HepG2 (cell line): Measurements from ENCODE around the gene PRKD2. TPM values are rescaled to one million over a fixed set of nuclear protein-coding genes. Genes with fewer than 3 reads are reported as not detected.

Source experiments
- ERF ChIP-seq: IDR thresholded peaks from 2 replicates; pipeline ENCODE4 v1.6.1; 2018; ENCODE audit warnings: missing biosample characterization, missing genetic modification reagents
- HNF4G ChIP-seq, 2 experiments: sonication (generic) in 1 of 2; formaldehyde crosslinking in 1 of 2; IDR thresholded peaks; 2 replicates each; pipeline versions ENCODE4 v1.4.0 to v1.6.1; 2011 to 2020; ENCODE audit warnings: borderline replicate concordance in 2 of 2, low read depth in 2 of 2, mild to moderate bottlenecking in 2 of 2, low read length in 1 of 2, missing genetic modification reagents in 1 of 2, moderate library complexity in 1 of 2
- MIER3 ChIP-seq: IDR thresholded peaks from 2 replicates; pipeline ENCODE4 v1.6.1; 2016; ENCODE audit warnings: missing compliant biosample characterization, borderline replicate concordance
- MIXL1 ChIP-seq: IDR thresholded peaks from 2 replicates; pipeline ENCODE4 v1.6.1; 2016
- RFXANK ChIP-seq: IDR thresholded peaks from 2 replicates; pipeline ENCODE4 v1.6.1; 2016
- SKIL ChIP-seq: sonication (generic); formaldehyde crosslinking; IDR thresholded peaks from 2 replicates; pipeline ENCODE4 v1.8.0; 2022; ENCODE audit warnings: missing genetic modification reagents, mild to moderate bottlenecking, moderate library complexity, borderline replicate concordance
- SOX6 ChIP-seq, 2 experiments: fragments of 450-650 bp in 1 of 2; sonication (generic) in 1 of 2; formaldehyde crosslinking in 1 of 2; IDR thresholded peaks; 2 replicates each; pipeline versions ENCODE4 v1.4.0 to v1.6.1; 2017 to 2020; ENCODE audit warnings: antibody characterized with exemption in 1 of 2, mild to moderate bottlenecking in 1 of 2, missing genetic modification reagents in 1 of 2
- TBX2 ChIP-seq: sonication (generic); formaldehyde crosslinking; IDR thresholded peaks from 2 replicates; pipeline ENCODE4 v1.5.0; 2020; ENCODE audit warnings: missing genetic modification reagents, mild to moderate bottlenecking, borderline replicate concordance
- TEAD3 ChIP-seq: optimal IDR thresholded peaks from 2 replicates; pipeline ENCODE3; 2016; ENCODE audit warnings: borderline replicate concordance
- TEF ChIP-seq: sonication (generic); formaldehyde crosslinking; IDR thresholded peaks from 2 replicates; pipeline ENCODE4 v1.5.0; 2020; ENCODE audit warnings: missing genetic modification reagents
- ZBED4 ChIP-seq: sonication (generic); formaldehyde crosslinking; IDR thresholded peaks from 2 replicates; pipeline ENCODE4 v1.4.0; 2020; ENCODE audit warnings: missing genetic modification reagents, borderline replicate concordance
- ZBTB26 ChIP-seq: IDR thresholded peaks from 2 replicates; pipeline ENCODE4 v1.6.1; 2016; ENCODE audit warnings: missing compliant biosample characterization, missing genetic modification reagents, borderline replicate concordance
- ZBTB7B ChIP-seq: sonication (generic); formaldehyde crosslinking; IDR thresholded peaks from 2 replicates; pipeline ENCODE4 v1.4.0; 2020; ENCODE audit warnings: missing genetic modification reagents
- ZNF720 ChIP-seq: sonication (generic); formaldehyde crosslinking; IDR thresholded peaks from 2 replicates; pipeline ENCODE4 v1.4.0; 2020; ENCODE audit warnings: missing genetic modification reagents
- ZNF737 ChIP-seq: sonication (generic); formaldehyde crosslinking; IDR thresholded peaks from 2 replicates; pipeline ENCODE4 v1.5.0; 2020; ENCODE audit warnings: missing genetic modification reagents, mild to moderate bottlenecking, borderline replicate concordance
- ZNF770 ChIP-seq: sonication (generic); formaldehyde crosslinking; IDR thresholded peaks from 2 replicates; pipeline ENCODE4 v1.5.0; 2020; ENCODE audit warnings: mild to moderate bottlenecking, missing genetic modification reagents
- polyA plus RNA-seq, 8 experiments: library from polyadenylated mRNA; depleted of rRNA in 3 of 8; stranded (reverse) in 7 of 8; unstranded in 1 of 8; fragments of >200 nt; fragmentation: Illumina TruSeq in 4 of 8; extraction: Trizol in 4 of 8; gene quantifications; 2 replicates each; pipeline versions ENCODE4 v1.2.1 to v1.2.3, GENCODE V29; 2011 to 2016; ENCODE audit warnings: low read depth in 4 of 8, missing spikeins in 1 of 8, mixed read lengths in 1 of 8; ENCODE audit not compliant: insufficient read depth in 1 of 8
- total RNA-seq, 5 experiments: library from RNA; depleted of rRNA; stranded (reverse); fragments of >200 nt; fragmentation: Illumina TruSeq; extraction: Trizol; gene quantifications; 2 replicates each; pipeline ENCODE4 v1.2.3, GENCODE V29; 2016; ENCODE audit warnings: low read depth in 1 of 5

The PRKD2 gene
- total and polyA plus RNA-seq, 2 of the 13 experiments (the other 11 are each of a cell fraction or from before 2014, with no cell fraction given): 6.7 to 7.3 TPM

- TF ChIP-seq SKIL (CRISPR knock-in tag): peak; percentile 76
- TF ChIP-seq TEAD3 (CRISPR knock-in tag): peak; percentile 88
- peak; percentile 85 for TF ChIP-seq TBX2 (CRISPR knock-in tag)
- peak; percentile 50; the same call in 1 of the 2 replicates for TF ChIP-seq ERF (CRISPR knock-in tag)
- TF ChIP-seq ZBTB26: peak; percentile 44; the same call in 1 of the 2 replicates
- no peak; the same call in 1 of the 2 replicates for TF ChIP-seq ZBTB7B (CRISPR knock-in tag)
- TF ChIP-seq ZBED4 (CRISPR knock-in tag): 0 out of 2 replicates have a peak, but pooled peaks have one; percentile 22
- TF ChIP-seq SOX6 (IDR thresholded peaks at IDR 0.05): no peak
- TF ChIP-seq SOX6 (CRISPR knock-in tag; IDR thresholded peaks at IDR 0.05): peak; percentile 94
- TF ChIP-seq HNF4G (IDR thresholded peaks at IDR 0.05; ENCODE audit: borderline replicate concordance, low read depth, low read length): peak; percentile 25; the same call in 1 of the 2 replicates
- no peak for TF ChIP-seq HNF4G (CRISPR knock-in tag; IDR thresholded peaks at IDR 0.05; ENCODE audit: borderline replicate concordance, low read depth)
- peak; percentile 57; the same call in 1 of the 2 replicates for TF ChIP-seq RFXANK
- no peak for TF ChIP-seq ZNF720
- TF ChIP-seq MIER3 (CRISPR knock-in tag): peak; percentile 66; the same call in 1 of the 2 replicates
- peak; percentile 86; the same call in 1 of the 2 replicates for TF ChIP-seq TEF (CRISPR knock-in tag)
- TF ChIP-seq ZNF770 (CRISPR knock-in tag): peak; percentile 26; the same call in 1 of the 2 replicates
- no peak for TF ChIP-seq MIXL1 (CRISPR knock-in tag)
- TF ChIP-seq ZNF737 (CRISPR knock-in tag): no peak
Measured at GRCh38 chr19:46764817-46765291, 47.9 kb upstream of the PRKD2 start (continued).
